IMR-90 (cell line): ENCODE measurements around the gene ITPK1. TPM values are rescaled to one million over a fixed set of nuclear protein-coding genes. Genes with fewer than 3 reads are reported as not detected.

Source experiments
- ATAC-seq: fragments of 200-7000 bp; cut with Tn5 transposase; 2 replicates; pipeline ENCODE4 v1.9.1; 2020; ENCODE audit warnings: low read depth, mild to moderate bottlenecking, moderate library complexity
- BruUV-seq: library from RNA; stranded (reverse); fragments of 400-500 nt; replicated peaks from 2 replicates; lab custom pipeline; 2021; lab: Mats Ljungman, UMichigan
- CTCF ChIA-PET: fragments of 300-600 bp; formaldehyde crosslinking; extraction: SDS; loops from one replicate; lab custom pipeline; 2021; ENCODE audit warnings: antibody characterized with exemption; lab: Yijun Ruan, JAX
- POLR2A ChIA-PET: fragments of 300-600 bp; sonication (Branson Sonifier 250); formaldehyde crosslinking; loops from one replicate; lab custom pipeline; 2022; ENCODE audit warnings: antibody characterized with exemption; ENCODE audit not compliant: unreplicated experiment; lab: Charles Lee
- DNase-seq: peaks from one replicate; pipeline ENCODE4 v3.0.0; 2013
- H2AFZ ChIP-seq: replicated peaks from 2 replicates; pipeline ENCODE3; 2013; ENCODE audit warnings: low read length, mild to moderate bottlenecking; ENCODE audit not compliant: poor library complexity
- H2AK5ac ChIP-seq: 2 replicates; pipeline ENCODE4 v1.6.1; 2013; ENCODE audit warnings: low read depth, low read length, inconsistent platforms
- H2AK9ac ChIP-seq: replicated peaks from 2 replicates; pipeline ENCODE3; 2013; ENCODE audit warnings: mild to moderate bottlenecking, low read depth, low read length, moderate library complexity; ENCODE audit not compliant: poor library complexity
- H2BK120ac ChIP-seq: 2 replicates; pipeline ENCODE4 v1.6.1; 2013; ENCODE audit warnings: low read depth, low read length, inconsistent platforms
- H2BK15ac ChIP-seq: 3 replicates; pipeline ENCODE4 v1.6.1; 2013; ENCODE audit warnings: low read depth, low read length, inconsistent platforms
- H2BK20ac ChIP-seq: 2 replicates; pipeline ENCODE4 v1.6.1; 2013; ENCODE audit warnings: low read depth, mild to moderate bottlenecking, inconsistent platforms, low read length, moderate library complexity
- H2BK5ac ChIP-seq: 2 replicates; pipeline ENCODE4 v1.6.1; 2013; ENCODE audit warnings: mild to moderate bottlenecking, low read depth, low read length, inconsistent platforms; ENCODE audit not compliant: poor library complexity, severe bottlenecking
- H3K14ac ChIP-seq: replicated peaks from 2 replicates; pipeline ENCODE4 v1.6.1; 2013; ENCODE audit warnings: low read depth, low read length, inconsistent platforms
- H3K18ac ChIP-seq: 2 replicates; pipeline ENCODE4 v1.6.1; 2013; ENCODE audit warnings: low read depth, low read length, control low read depth
- H3K23ac ChIP-seq: 2 replicates; pipeline ENCODE4 v1.6.1; 2013; ENCODE audit warnings: low read depth, low read length, inconsistent platforms
- H3K27ac ChIP-seq: 2 replicates; pipeline ENCODE4 v1.5.1; 2013; ENCODE audit warnings: mild to moderate bottlenecking, control low read depth, low read length; ENCODE audit not compliant: insufficient read depth
- H3K27me3 ChIP-seq: 2 replicates; pipeline ENCODE4 v1.6.1; 2013; ENCODE audit warnings: low read length; ENCODE audit not compliant: control insufficient read depth, insufficient read depth
- H3K36me3 ChIP-seq: 2 replicates; pipeline ENCODE4 v1.6.1; 2013; ENCODE audit warnings: low read length, mixed read lengths; ENCODE audit not compliant: control insufficient read depth, insufficient read depth
- H3K4ac ChIP-seq: 2 replicates; pipeline ENCODE4 v1.6.1; 2013; ENCODE audit warnings: low read depth, low read length, inconsistent platforms
- H3K4me1 ChIP-seq: 2 replicates; pipeline ENCODE4 v1.6.1; 2013; ENCODE audit warnings: low read length, mixed read lengths; ENCODE audit not compliant: control insufficient read depth, insufficient read depth
- H3K4me2 ChIP-seq: 2 replicates; pipeline ENCODE4 v1.6.1; 2013; ENCODE audit warnings: low read depth, mild to moderate bottlenecking, control low read depth, low read length, moderate library complexity
- H3K4me3 ChIP-seq: 2 replicates; pipeline ENCODE4 v1.5.1; 2013; ENCODE audit warnings: low read depth, mild to moderate bottlenecking, control low read depth, low read length, moderate library complexity; ENCODE audit not compliant: insufficient read depth
- H3K56ac ChIP-seq: 2 replicates; pipeline ENCODE4 v1.6.1; 2013; ENCODE audit warnings: low read length, inconsistent platforms; ENCODE audit not compliant: insufficient read depth; ENCODE audit errors: extremely low read depth
- H3K79me1 ChIP-seq, 2 experiments: 2 replicates each; pipeline ENCODE4 v1.6.1; 2013; ENCODE audit warnings: low read length in 2 of 2, inconsistent platforms in 1 of 2, low read depth in 1 of 2
- H3K9ac ChIP-seq: 2 replicates; pipeline ENCODE4 v1.6.1; 2013; ENCODE audit warnings: low read depth, low read length, control low read depth
- H3K9me1 ChIP-seq: 2 replicates; pipeline ENCODE4 v1.6.1; 2013; ENCODE audit warnings: low read length, inconsistent platforms; ENCODE audit not compliant: insufficient read depth
- H3K9me3 ChIP-seq: 2 replicates; pipeline ENCODE4 v1.6.1; 2013; ENCODE audit warnings: low read length; ENCODE audit not compliant: control insufficient read depth, insufficient read depth
- H4K20me1 ChIP-seq: 2 replicates; pipeline ENCODE4 v1.6.1; 2013; ENCODE audit warnings: low read length, inconsistent platforms; ENCODE audit not compliant: insufficient read depth
- H4K5ac ChIP-seq: 2 replicates; pipeline ENCODE4 v1.6.1; 2013; ENCODE audit warnings: mild to moderate bottlenecking, low read depth, low read length, control low read depth
- H4K8ac ChIP-seq, 2 experiments: 2 replicates each; pipeline ENCODE4 v1.6.1; 2013; ENCODE audit warnings: low read depth in 2 of 2, low read length in 2 of 2, control low read depth in 1 of 2, inconsistent platforms in 1 of 2
- H4K91ac ChIP-seq: 2 replicates; pipeline ENCODE4 v1.6.1; 2013; ENCODE audit warnings: low read depth, low read length, inconsistent platforms; ENCODE audit not compliant: insufficient read depth
- BHLHE40 ChIP-seq: fragments of 150-350 bp; IDR thresholded peaks from 2 replicates; pipeline ENCODE4 v1.6.1; 2016; ENCODE audit warnings: mild to moderate bottlenecking, low read depth, low read length
- CEBPB ChIP-seq: IDR thresholded peaks from 2 replicates; pipeline ENCODE4 v1.6.1; 2012; ENCODE audit warnings: low read depth, low read length, improper control_type of control experiment
- CHD1 ChIP-seq: IDR thresholded peaks from 2 replicates; pipeline ENCODE4 v1.6.1; 2012; ENCODE audit warnings: low read depth, low read length, improper control_type of control experiment
- CTCF ChIP-seq: conservative IDR thresholded peaks from 2 replicates; pipeline ENCODE4 v1.5.1; 2012; ENCODE audit warnings: mild to moderate bottlenecking, low read depth, low read length, improper control_type of control experiment
- ELK1 ChIP-seq: fragments of 150-350 bp; IDR thresholded peaks from 2 replicates; pipeline ENCODE4 v1.6.1; 2016; ENCODE audit warnings: low read depth, mild to moderate bottlenecking, low read length, moderate library complexity, borderline replicate concordance
- FOS ChIP-seq: fragments of 150-350 bp; IDR thresholded peaks from 2 replicates; pipeline ENCODE4 v1.6.1; 2016; ENCODE audit warnings: low read depth, low read length
- MAFK ChIP-seq: IDR thresholded peaks from 2 replicates; pipeline ENCODE4 v1.6.1; 2012; ENCODE audit warnings: low read depth, low read length, improper control_type of control experiment
- MAZ ChIP-seq: IDR thresholded peaks from 2 replicates; pipeline ENCODE4 v1.6.1; 2012; ENCODE audit warnings: low read depth, mild to moderate bottlenecking, low read length, improper control_type of control experiment, moderate library complexity, borderline replicate concordance
- MXI1 ChIP-seq: IDR thresholded peaks from 2 replicates; pipeline ENCODE4 v1.6.1; 2012; ENCODE audit warnings: low read depth, mild to moderate bottlenecking, low read length, moderate library complexity, borderline replicate concordance
- NFE2L2 ChIP-seq: fragments of 150-350 bp; IDR thresholded peaks from 2 replicates; pipeline ENCODE4 v1.6.1; 2016; ENCODE audit warnings: low read depth, mild to moderate bottlenecking, low read length
- POLR2A ChIP-seq: IDR thresholded peaks from 2 replicates; pipeline ENCODE4 v1.6.1; 2012; ENCODE audit warnings: mild to moderate bottlenecking, low read depth, low read length
- RAD21 ChIP-seq: IDR thresholded peaks from 2 replicates; pipeline ENCODE4 v1.6.1; 2012; ENCODE audit warnings: low read length, improper control_type of control experiment
- RCOR1 ChIP-seq: IDR thresholded peaks from 2 replicates; pipeline ENCODE4 v1.6.1; 2012; ENCODE audit warnings: mild to moderate bottlenecking, low read length, improper control_type of control experiment; ENCODE audit not compliant: insufficient replicate concordance
- RFX5 ChIP-seq: IDR thresholded peaks from 2 replicates; pipeline ENCODE4 v1.8.0; 2012; ENCODE audit warnings: low read depth, mild to moderate bottlenecking, low read length, moderate library complexity
- SMC3 ChIP-seq: fragments of 150-350 bp; IDR thresholded peaks from 2 replicates; pipeline ENCODE4 v1.6.1; 2016; ENCODE audit warnings: low read depth, mild to moderate bottlenecking, antibody characterized with exemption, low read length, moderate library complexity
- USF2 ChIP-seq: fragments of 150-350 bp; IDR thresholded peaks from 2 replicates; pipeline ENCODE4 v1.6.1; 2017; ENCODE audit warnings: mild to moderate bottlenecking, antibody characterized with exemption, low read length, low read depth
- WGBS, 2 experiments: methylation state at CpG; one replicate each; pipeline versions ENCODE4 v1.1.5 to v1.1.7; 2013; ENCODE audit warnings: missing lambda C conversion rate in 2 of 2; ENCODE audit not compliant: insufficient read length in 1 of 2; ENCODE audit errors: extremely low coverage in 2 of 2; 5-methylcytosine and 5-hydroxymethylcytosine counted together
- dilution Hi-C: fragments of 300-500 bp; cut with HindIII; formaldehyde crosslinking; loops from one replicate; pipeline ENCODE4 v1.14.3; 2018; ENCODE audit warnings: low sequenced_read_pairs; ENCODE audit not compliant: unreplicated experiment
- in situ Hi-C: fragments of 300-500 bp; cut with MboI; formaldehyde crosslinking; loops from 3 replicates; pipeline ENCODE4 v1.14.3; 2019; ENCODE audit warnings: low sequenced_read_pairs, inconsistent platforms, mixed read lengths
- intact Hi-C: fragments of 100-400 bp; cut with micrococcal nuclease; formaldehyde crosslinking; loops from 2 replicates; pipeline ENCODE4 v1.10.0; 2022
- polyA plus RNA-seq, 3 experiments: library from polyadenylated mRNA; depleted of rRNA; stranded (reverse); fragments of >200 nt; gene quantifications; 2 replicates each; pipeline ENCODE4 v1.2.3, GENCODE V29; 2012; ENCODE audit warnings: low replicate concordance in 1 of 3
- total RNA-seq: library from RNA; depleted of rRNA; stranded (reverse); fragments of >200 nt; gene quantifications from 2 replicates; pipeline ENCODE4 v1.2.3, GENCODE V29; 2012

Gene ITPK1
- total and polyA plus RNA-seq, 2 of the 4 experiments (the other 2 are of a cell fraction) = 21.7 to 26.9 TPM

- no peak for DNase-seq
- peaks cover 16% of the 10 kb centered on the region; the same call in 1 of the 2 replicates for H3K27me3 ChIP-seq
- H2BK120ac ChIP-seq = no peak overlapping the region
- no peak overlapping the region for H3K4me2 ChIP-seq
- ATAC-seq = no peak
- no peak overlapping the region for H3K27ac ChIP-seq
- no peak overlapping the region for H3K4me3 ChIP-seq
- H3K36me3 ChIP-seq = no peaks in the 10 kb centered on the region
- TF ChIP-seq ELK1 (no peak), MAFK (no peak), USF2 (no peak), NFE2L2 (no peak), RCOR1 (no peak), POLR2A (no peak), CTCF (no peak), RAD21 (no peak), CHD1 (no peak), MAZ (no peak), CEBPB (no peak), BHLHE40 (no peak), SMC3 (no peak), FOS (no peak), RFX5 (no peak), MXI1 (no peak)
- no peak overlapping the region for H3K18ac ChIP-seq
- H2AK5ac ChIP-seq = no peak overlapping the region
- no peaks in the 10 kb centered on the region for H3K4me1 ChIP-seq
- no peak overlapping the region for H2BK20ac ChIP-seq
- 0 out of 2 replicates have a peak, but pooled peaks cover 4% of the 10 kb centered on the region for H4K20me1 ChIP-seq
- intact Hi-C loops (no loop called here), dilution Hi-C loops (no loop called here), in situ Hi-C loops (no loop called here)
- 20% methylated on average over 5 of the region's 17 CpGs; no CpG with 5 or more reads in 1 of the 2 experiments for WGBS, 2 experiments
- H4K5ac ChIP-seq = no peak overlapping the region
- no peak overlapping the region for H2BK15ac ChIP-seq
- no peak overlapping the region for H4K91ac ChIP-seq
- POLR2A ChIA-PET = no interaction called here
- H3K23ac ChIP-seq = no peak overlapping the region
- no peak overlapping the region for H3K9ac ChIP-seq
- no peaks in the 10 kb centered on the region for H3K9me3 ChIP-seq
- no TSS peak for BruUV-seq
- no peak overlapping the region for H3K4ac ChIP-seq
- no peaks in the 10 kb centered on the region for H3K9me1 ChIP-seq
- no peak overlapping the region for H2BK5ac ChIP-seq
- H3K56ac ChIP-seq = no peak overlapping the region
- H4K8ac ChIP-seq = no peak overlapping the region
- no peak overlapping the region for H2AFZ ChIP-seq
- H3K14ac ChIP-seq = no peak overlapping the region
- H2AK9ac ChIP-seq = no peak overlapping the region
- CTCF ChIA-PET = no interaction called here
- H3K79me1 ChIP-seq = no peaks in the 10 kb centered on the region
These were observed 213.0 kb downstream of the ITPK1 start for GRCh38 chr14:92902726-92903125.
